GM12801 (cell line): ENCODE results near the gene TCEA3.

Experiments
- TF ChIP-seq, protein P1 (sequence below): IDR thresholded peaks from one replicate; pipeline ENCODE4 v1.5.1; 2011; ENCODE audit warnings: control low read depth; ENCODE audit not compliant: insufficient read length; ENCODE audit errors: extremely low read depth

Gene TCEA3

DNA sequence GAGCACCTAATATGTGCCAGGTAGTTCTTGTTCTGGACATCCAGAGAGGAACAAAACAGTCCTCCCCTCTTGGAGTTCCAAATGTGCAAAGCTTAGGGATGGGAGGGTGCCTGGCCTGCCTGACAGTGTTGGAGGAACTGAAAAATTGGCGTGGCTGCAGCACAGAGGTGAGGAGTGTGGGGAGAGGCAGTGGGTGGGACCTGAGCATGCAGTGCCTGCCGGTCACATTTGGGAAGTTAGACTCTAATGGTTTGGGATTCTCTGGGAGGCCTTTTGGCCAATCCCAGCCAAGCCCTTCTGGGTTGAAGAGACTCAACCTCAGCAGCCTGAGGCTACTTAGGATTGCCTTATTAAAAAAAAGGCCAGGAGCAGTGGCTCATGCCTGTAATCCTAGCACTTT, 2.3 kb upstream of the TCEA3 start:
- TF ChIP-seq, protein P1, sequence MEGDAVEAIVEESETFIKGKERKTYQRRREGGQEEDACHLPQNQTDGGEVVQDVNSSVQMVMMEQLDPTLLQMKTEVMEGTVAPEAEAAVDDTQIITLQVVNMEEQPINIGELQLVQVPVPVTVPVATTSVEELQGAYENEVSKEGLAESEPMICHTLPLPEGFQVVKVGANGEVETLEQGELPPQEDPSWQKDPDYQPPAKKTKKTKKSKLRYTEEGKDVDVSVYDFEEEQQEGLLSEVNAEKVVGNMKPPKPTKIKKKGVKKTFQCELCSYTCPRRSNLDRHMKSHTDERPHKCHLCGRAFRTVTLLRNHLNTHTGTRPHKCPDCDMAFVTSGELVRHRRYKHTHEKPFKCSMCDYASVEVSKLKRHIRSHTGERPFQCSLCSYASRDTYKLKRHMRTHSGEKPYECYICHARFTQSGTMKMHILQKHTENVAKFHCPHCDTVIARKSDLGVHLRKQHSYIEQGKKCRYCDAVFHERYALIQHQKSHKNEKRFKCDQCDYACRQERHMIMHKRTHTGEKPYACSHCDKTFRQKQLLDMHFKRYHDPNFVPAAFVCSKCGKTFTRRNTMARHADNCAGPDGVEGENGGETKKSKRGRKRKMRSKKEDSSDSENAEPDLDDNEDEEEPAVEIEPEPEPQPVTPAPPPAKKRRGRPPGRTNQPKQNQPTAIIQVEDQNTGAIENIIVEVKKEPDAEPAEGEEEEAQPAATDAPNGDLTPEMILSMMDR: no peak

DNA sequence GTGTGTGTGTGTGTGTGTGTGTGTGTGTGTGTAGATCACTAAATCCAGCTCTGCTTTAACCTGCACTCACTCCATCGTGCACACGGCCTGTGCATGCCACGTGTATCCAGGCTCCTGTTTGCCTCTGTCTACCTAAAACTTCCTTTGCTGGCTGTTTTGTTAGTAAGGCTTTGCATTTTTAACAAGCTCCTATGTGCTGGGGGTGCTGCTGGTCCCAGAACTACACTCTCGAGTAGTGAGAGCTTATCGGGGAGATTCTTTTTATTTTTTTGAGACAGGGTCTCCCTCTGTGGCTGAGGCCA, 596 bp upstream of the TCEA3 start:
- TF ChIP-seq, protein P1: no peak

DNA sequence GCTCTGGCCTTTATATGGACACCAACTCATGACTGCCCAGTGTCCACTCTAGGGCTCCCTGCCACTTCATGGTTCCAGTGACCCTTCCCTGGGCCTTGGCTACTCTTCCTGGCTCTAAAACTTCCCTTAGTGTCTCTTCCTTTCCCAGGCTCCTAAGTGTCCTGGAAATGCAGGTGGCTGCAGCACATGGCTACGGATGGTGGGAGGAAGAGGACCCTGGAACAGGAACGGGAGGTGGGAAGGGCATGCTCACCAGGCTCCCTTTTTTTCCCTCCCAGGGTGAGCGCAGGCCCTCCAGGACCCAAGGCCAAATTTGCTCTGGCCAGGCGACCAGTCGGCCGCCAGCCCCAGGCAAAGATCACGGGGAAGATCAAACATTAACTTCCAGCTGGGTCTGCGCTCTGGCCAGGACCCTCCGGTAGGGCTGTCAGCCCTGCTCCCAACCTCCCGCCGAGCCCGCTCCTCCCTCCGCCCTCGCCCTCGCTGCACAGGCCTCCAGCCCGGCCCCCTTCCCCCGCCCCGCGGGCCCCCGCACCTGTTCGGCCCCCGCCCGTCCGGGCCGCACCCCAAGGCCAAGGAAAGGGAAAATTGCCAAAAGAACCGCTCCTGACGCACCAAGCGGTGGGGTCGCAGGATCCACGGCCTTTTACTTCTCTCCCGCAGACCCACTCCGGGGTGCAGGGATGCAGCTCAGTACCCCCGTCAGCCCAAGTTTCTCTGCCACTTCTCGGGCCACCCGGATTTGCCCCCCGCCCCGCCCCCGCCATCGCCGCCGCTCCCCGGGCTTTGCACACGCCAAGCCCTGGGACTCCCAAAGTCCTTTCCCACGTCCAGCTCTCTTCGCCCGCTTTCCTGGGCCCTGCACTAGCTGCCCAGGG, 894 bp downstream of the TCEA3 start:
- TF ChIP-seq, protein P1: no peak

DNA sequence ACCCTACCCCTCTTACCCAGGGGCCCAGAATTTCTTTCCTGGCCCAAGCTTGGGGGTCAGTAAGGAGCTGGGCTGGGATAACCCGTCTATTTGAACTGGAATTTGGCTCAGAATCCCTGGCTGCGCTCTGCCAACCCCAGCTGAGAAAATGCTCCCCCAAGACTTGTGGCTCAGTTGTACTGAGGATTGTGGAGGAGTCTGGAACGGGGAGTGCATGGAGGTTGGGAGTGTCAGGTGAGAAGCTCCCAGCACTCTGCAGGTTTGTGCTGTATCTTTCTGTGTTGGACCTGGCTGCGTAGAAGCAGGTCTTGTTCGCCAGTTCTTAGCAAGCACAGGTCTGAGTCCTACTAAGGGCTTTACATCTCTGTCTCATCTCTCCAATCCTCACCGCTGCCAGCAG, 1.6 kb downstream of the TCEA3 start:
- TF ChIP-seq, protein P1: no peak

DNA sequence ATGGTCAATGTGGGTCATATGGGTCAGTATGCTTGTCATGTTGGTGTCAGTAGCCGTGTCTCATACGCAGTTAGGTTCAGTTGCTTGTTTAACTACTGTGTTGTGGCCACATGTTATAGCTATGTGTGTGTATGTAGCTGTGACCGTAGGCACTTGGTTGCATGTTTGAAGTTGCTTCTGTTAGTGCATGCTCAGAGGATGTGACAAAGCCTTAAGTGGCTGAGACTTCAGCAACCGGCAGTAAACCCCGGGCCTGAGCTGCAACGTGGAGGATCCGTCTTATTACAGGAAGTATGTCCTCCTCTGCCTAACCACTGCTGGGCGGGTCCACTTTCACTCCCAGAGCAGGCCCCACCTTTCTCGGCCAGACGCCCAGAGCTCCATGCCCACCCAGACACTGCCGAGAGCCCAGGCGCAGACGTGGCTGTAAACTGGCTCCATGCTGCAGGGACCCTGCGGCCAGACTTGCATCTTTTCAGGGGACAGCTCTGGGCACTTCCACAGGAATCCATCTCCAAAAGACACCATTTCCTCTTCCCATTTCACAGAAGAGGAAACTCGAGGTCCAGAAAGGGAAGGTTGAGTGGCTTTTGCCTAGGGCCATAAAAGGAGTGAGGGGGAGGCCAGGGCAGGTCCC, 2.2 kb downstream of the TCEA3 start:
- TF ChIP-seq, protein P1: no peak

DNA sequence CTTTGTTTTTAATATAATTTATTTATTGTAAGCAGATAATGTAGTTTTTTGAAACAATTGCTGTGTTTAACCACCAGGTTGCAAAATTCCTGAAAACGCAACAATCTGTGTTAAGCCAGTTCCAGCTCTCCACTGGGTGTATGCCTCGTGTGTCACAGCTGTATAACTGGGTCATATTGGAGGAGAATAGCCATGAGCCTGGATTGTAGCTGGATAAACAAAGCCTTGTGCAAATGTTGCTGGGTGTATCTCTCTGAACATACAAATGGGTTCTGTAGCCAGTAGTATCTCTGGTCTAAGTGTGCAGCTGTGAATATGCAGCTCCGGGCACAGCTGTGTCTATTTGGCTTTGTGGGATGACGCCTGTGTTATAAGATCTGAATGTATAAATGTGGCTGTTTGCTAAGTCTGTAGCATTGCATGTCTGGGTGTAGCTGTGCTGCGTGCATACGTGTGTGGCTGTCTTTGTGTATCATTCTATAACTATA, 2.8 kb downstream of the TCEA3 start:
- TF ChIP-seq, protein P1: no peak

DNA sequence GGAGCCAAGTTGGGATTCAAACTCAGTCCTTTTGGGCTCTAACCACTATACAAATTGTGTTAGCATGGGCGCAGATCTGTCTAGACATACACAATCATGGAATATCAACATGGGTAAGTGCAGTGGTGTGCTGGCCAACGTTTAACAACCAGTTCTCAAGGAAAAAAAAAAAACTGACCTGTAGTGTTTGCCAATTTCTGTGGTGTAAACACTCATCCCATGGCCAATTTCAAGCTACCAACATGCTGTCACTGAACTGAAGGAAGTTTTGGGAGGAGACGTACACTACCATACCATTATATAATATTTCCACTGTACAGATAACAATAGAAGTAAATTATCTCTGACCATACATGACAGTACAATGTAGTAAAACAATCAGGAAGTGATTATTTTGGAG, 3.2 kb downstream of the TCEA3 start:
- TF ChIP-seq, protein P1: no peak
